Heart left ventricle (tissue), 13 donors: ENCODE data around the gene JAKMIP3.

Experiments
- POLR2A ChIP-seq, 2 donors: fragments of 450-650 bp; IDR thresholded peaks; one replicate each; pipeline ENCODE4 v1.6.1; 2017; ENCODE audit warnings: antibody characterized with exemption in 2 of 2, mild to moderate bottlenecking in 2 of 2, moderate library complexity in 2 of 2
- TF ChIP-seq, protein P1 (sequence below), 12 donors: fragments of 200-600 bp; sonication (generic) in 4 of 12; IDR thresholded peaks; one replicate each; pipeline versions ENCODE4 v1.5.0 to v1.8.0; 2018 to 2022; ENCODE audit warnings: antibody characterized with exemption in 12 of 12, mild to moderate bottlenecking in 5 of 12
- donor health status: ischemic (EF 13 %, LVEDD 7.1; RV severe dilation, severe dysfunction).
- donor health status: DM: no; HTN: yes; CAD: no.
- donor health status: DM: no; HTN: no; CAD: no.
- donor health status: ischemic (EF 25% LVEDD 6.9; RV normal size, moderate dysfunction).
- donor health status: ischemic (EF 25% LVEDD 5.7; RV mildly dilated, moderate dysfunction).
- donor health status: ischemic (EF 35%, LVEDD 5.7; RV mildly dilated, moderate dysfunction).
- donor health status: nonischemic (EF 11% LVEDD 7.7; RV severe dilation, severe dysfunction).
- donor health status: DM: yes; HTN: yes; CAD: no.
- donor health status: PGD.
- donor health status: ischemic (EF 29% LVEDD 5.4; RV normal size, mild dysfunction).
- donor health status: nonischemic (EF 23%, LVEDD 6.1; RV moderate dilation, normal function).

- no peak for TF ChIP-seq POLR2A (IDR thresholded peaks at IDR 0.05)
- TF ChIP-seq, protein P1, sequence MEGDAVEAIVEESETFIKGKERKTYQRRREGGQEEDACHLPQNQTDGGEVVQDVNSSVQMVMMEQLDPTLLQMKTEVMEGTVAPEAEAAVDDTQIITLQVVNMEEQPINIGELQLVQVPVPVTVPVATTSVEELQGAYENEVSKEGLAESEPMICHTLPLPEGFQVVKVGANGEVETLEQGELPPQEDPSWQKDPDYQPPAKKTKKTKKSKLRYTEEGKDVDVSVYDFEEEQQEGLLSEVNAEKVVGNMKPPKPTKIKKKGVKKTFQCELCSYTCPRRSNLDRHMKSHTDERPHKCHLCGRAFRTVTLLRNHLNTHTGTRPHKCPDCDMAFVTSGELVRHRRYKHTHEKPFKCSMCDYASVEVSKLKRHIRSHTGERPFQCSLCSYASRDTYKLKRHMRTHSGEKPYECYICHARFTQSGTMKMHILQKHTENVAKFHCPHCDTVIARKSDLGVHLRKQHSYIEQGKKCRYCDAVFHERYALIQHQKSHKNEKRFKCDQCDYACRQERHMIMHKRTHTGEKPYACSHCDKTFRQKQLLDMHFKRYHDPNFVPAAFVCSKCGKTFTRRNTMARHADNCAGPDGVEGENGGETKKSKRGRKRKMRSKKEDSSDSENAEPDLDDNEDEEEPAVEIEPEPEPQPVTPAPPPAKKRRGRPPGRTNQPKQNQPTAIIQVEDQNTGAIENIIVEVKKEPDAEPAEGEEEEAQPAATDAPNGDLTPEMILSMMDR (IDR thresholded peaks at IDR 0.05): no peak
Measured at GRCh38 chr10:132101529-132101928, 35.8 kb downstream of the JAKMIP3 start.
